ENCODE data around the gene LY9. TPM values are rescaled to one million over a fixed set of nuclear protein-coding genes. Genes with fewer than 3 reads are reported as not detected.

LY9 gene
- total RNA-seq, 1 experiment from 2014 or later, result not detected

DNA sequence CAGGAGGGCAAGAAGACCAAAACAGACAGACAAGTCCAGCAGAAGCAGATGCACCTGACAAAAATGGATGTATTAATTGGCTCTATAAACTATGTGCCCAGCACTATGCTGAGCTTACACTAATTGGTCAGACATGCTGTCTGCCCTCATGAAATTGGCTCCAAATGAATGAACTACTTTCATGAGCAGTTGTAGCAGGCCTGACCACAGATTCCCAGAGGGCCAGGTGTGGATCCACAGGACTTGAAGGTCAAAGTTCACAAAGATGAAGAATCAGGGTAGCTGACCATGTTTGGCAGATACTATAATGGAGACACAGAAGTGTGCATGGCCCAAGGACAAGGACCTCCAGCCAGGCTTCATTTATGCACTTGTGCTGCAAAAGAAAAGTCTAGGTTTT, 42.4 kb upstream of the LY9 start:
- BruUV-seq (replicated peaks), result no TSS peak
- TF ChIP-seq, protein P1, sequence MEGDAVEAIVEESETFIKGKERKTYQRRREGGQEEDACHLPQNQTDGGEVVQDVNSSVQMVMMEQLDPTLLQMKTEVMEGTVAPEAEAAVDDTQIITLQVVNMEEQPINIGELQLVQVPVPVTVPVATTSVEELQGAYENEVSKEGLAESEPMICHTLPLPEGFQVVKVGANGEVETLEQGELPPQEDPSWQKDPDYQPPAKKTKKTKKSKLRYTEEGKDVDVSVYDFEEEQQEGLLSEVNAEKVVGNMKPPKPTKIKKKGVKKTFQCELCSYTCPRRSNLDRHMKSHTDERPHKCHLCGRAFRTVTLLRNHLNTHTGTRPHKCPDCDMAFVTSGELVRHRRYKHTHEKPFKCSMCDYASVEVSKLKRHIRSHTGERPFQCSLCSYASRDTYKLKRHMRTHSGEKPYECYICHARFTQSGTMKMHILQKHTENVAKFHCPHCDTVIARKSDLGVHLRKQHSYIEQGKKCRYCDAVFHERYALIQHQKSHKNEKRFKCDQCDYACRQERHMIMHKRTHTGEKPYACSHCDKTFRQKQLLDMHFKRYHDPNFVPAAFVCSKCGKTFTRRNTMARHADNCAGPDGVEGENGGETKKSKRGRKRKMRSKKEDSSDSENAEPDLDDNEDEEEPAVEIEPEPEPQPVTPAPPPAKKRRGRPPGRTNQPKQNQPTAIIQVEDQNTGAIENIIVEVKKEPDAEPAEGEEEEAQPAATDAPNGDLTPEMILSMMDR (conservative IDR thresholded peaks at IDR 0.05; ENCODE audit: low read depth, low read length), result no peak
- TF ChIP-seq EZH2 (IDR thresholded peaks at IDR 0.05; ENCODE audit: low read length, unreplicated experiment) (no peak), EZH2phosphoT487 (IDR thresholded peaks at IDR 0.05; ENCODE audit: borderline replicate concordance, low read length) (no peak)
- DNase-seq, result no peak

DNA sequence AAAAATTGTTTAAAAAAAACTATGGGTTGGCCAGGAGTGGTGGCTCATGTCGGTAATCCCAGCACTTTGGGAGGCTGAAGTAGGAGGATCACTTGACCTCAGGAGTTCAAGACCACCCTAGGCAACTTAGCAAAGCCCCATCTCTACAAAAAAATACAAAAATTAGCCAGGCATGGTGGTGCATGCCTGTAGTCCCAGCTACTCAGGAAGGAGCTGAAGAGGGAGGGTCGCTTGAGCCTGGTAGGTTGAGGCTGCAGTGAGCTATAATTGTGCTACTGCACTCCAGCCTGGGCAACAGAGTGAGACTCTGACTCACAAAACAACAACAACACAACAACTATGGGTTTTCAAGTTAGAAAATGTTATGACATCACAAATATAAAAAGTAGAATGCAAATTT, 40.5 kb upstream of the LY9 start:
- CTCF ChIA-PET, result no interaction called here
- no peak for ATAC-seq

More for the DNA sequence above, 42.4 kb upstream of the LY9 start:
- no peaks in the 10 kb centered on the region for H3K9me3 ChIP-seq (ENCODE audit: low read length)
- H3F3A ChIP-seq (ENCODE audit: low read length, unreplicated experiment), result no peaks in the 10 kb centered on the region
- no peak overlapping the region for H3K9ac ChIP-seq (ENCODE audit: low read length)
- no peaks in the 10 kb centered on the region for H3K9me2 ChIP-seq (replicated peaks; ENCODE audit: low read length)
- POLR2A ChIA-PET (ENCODE audit: unreplicated experiment), result no interaction called here
- CTCF ChIA-PET, result no interaction called here
- H3K27ac ChIP-seq (ENCODE audit: low read length), result no peak overlapping the region
- intact Hi-C loops (cut with micrococcal nuclease), result no loop called here
- H3K79me2 ChIP-seq (ENCODE audit: low read length), result no peaks in the 10 kb centered on the region
- H3K27me3 ChIP-seq (ENCODE audit: low read length), result peaks cover 33% of the 10 kb centered on the region
- H3K4me1 ChIP-seq (ENCODE audit: insufficient read depth, low read length), result peaks cover 7% of the 10 kb centered on the region
- H3K4me3 ChIP-seq (ENCODE audit: low read length), result no peak overlapping the region
- H2AFZ ChIP-seq (ENCODE audit: low read length), result no peak overlapping the region
- H4K20me1 ChIP-seq (ENCODE audit: low read length), result no peaks in the 10 kb centered on the region
- ATAC-seq, result no peak
- H3K4me2 ChIP-seq (ENCODE audit: low read length), result no peak overlapping the region
- H3K36me3 ChIP-seq (ENCODE audit: low read depth, low read length), result no peaks in the 10 kb centered on the region

More for the DNA sequence above, 40.5 kb upstream of the LY9 start:
- TF ChIP-seq EZH2 (IDR thresholded peaks at IDR 0.05; ENCODE audit: low read length, unreplicated experiment) (no peak), EZH2phosphoT487 (IDR thresholded peaks at IDR 0.05; ENCODE audit: borderline replicate concordance, low read length) (no peak)
- TF ChIP-seq, protein P1 (conservative IDR thresholded peaks at IDR 0.05; ENCODE audit: low read depth, low read length), result no peak
- Histone ChIP-seq H3K9ac (ENCODE audit: low read length) (no peak overlapping the region), H3K27me3 (ENCODE audit: low read length) (peaks cover 32% of the 10 kb centered on the region), H3K4me1 (ENCODE audit: insufficient read depth, low read length) (no peaks in the 10 kb centered on the region), H3K27ac (ENCODE audit: low read length) (no peak overlapping the region), H3K9me2 (replicated peaks; ENCODE audit: low read length) (no peaks in the 10 kb centered on the region), H3K4me2 (ENCODE audit: low read length) (no peak overlapping the region), H3K79me2 (ENCODE audit: low read length) (no peaks in the 10 kb centered on the region), H4K20me1 (ENCODE audit: low read length) (no peaks in the 10 kb centered on the region), H2AFZ (ENCODE audit: low read length) (no peak overlapping the region), H3K4me3 (ENCODE audit: low read length) (no peak overlapping the region), H3K9me3 (ENCODE audit: low read length) (no peaks in the 10 kb centered on the region), H3K36me3 (ENCODE audit: low read depth, low read length) (no peaks in the 10 kb centered on the region), H3F3A (ENCODE audit: low read length, unreplicated experiment) (no peaks in the 10 kb centered on the region)
- POLR2A ChIA-PET (ENCODE audit: unreplicated experiment), result no interaction called here
- intact Hi-C loops (cut with micrococcal nuclease), result no loop called here
- no TSS peak for BruUV-seq (replicated peaks)
- DNase-seq, result no peak
